NCI-H69 (cell line): ENCODE data around the gene SPINT2.
"Not testable (repeated sequence)": the region's sequence is repeated elsewhere in the genome, so short reads cannot be mapped to it uniquely, and the experiment has no call there.

Source experiments
- DNase-seq: peaks from one replicate; lab custom pipeline; 2025; lab: John Stamatoyannopoulos, UW

The SPINT2 gene

GRCh38 chr19:38264486-38265212, at the start of gene SPINT2:
TSS of gene SPINT2 (plus strand) at chr19:38264573. CDS start at chr19:38264893, 320 bp downstream.
- DNase-seq: no peak

DNA sequence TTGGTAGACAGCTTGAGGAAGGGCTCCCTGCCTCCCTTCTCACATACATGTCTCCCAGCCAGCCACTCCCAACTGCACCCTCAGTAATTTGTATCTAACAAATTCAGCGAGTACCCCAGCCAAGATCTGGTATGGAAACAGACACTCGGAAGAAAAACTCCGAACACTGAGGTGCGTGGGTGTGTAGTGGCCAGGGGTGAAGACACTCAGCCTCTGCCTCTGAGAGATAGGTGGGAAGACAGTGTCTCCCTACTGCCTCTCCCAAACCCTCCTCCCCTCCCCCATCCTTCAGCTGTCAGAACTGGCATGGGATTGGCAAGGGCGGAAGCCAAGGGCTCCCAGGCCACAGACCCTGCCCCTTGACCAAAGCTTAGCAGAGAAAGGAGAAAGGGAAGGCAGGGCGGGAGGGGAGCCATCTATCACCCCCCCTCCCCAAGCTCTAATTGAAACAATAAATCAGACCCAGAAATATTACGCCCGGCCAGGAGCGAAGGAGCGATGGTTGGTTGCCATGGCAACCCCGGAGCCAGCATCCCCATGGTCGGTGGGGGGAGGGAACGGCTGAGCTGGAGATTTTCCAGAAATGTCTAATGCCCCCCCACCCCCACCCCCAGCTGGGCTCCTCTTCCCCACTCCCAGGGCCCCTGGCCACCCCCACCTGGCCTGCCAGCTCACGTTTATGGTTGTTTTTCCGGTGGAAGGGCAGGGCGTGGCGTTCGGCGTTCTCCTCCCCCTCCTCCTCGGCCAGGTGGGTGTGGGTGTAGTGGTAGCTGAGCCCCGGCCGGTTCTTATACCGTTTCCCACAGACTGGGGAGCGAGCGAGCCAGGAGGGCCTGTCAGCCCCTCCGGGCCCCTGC, 47.4 kb upstream of the SPINT2 start:
- no peak for DNase-seq

GRCh38 chr19:38218204-38218603, 46.2 kb upstream of the SPINT2 start:
- DNase-seq: no peak

DNA sequence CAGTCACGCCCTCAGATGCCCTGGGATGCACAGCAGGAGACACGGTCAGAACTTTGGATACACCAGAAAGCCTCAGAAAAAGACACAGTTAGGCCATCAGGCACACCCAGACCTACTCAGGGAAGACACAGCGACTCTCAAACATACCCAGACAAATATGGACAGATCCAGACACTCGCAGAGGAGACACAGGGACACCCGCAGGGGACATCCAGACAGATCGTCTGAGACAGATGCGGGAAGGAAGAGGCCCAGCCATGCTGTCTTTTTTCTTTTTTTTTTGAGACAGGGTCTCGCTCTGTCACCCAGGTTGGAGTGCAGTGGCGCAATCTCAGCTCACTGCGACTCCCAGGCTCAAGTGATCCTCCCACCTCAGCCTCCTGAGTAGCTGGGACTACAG, 45.2 kb upstream of the SPINT2 start:
- DNase-seq: no peak

DNA sequence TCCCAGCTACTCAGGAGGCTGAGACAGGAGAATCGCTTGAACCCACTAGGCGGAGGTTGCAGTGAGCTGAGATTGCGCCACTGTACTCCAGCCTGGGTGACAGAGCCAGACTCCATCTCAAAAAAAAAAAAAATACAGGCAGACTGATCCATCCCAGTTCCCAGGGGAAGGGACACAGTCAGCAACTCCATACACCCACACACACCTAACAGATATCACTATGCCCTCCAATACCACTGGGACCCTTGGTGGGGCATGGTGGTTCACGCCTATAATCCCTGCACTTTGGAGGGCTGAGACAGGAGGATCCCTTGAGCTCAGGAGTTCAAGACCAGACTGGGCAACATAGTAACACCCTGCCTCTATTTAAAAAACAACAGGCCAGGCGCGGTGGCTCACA, 43.0 kb upstream of the SPINT2 start:
- no peak for DNase-seq

- DNase-seq: no peak
Measured at GRCh38 chr19:38221919-38222830, 42.2 kb upstream of the SPINT2 start.

DNA sequence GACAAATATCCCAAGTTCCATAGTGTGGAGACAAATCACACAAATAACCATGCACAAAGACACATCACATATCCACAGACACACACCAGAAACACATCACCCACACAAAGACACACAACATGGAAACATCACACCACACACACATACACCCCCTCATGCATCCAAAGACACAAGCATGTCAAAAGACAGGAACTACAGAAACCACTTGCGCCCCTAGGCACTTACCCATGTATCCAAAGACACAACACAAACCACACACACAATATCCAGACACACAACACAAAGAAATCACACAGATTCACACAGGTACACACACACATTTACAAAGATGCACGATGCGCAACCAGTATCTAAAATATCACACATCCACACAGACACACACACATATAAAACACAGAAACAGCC, 41.3 kb upstream of the SPINT2 start:
- peak; percentile 15 for DNase-seq

GRCh38 chr19:38223617-38224013, 40.8 kb upstream of the SPINT2 start:
- no peak for DNase-seq

DNA sequence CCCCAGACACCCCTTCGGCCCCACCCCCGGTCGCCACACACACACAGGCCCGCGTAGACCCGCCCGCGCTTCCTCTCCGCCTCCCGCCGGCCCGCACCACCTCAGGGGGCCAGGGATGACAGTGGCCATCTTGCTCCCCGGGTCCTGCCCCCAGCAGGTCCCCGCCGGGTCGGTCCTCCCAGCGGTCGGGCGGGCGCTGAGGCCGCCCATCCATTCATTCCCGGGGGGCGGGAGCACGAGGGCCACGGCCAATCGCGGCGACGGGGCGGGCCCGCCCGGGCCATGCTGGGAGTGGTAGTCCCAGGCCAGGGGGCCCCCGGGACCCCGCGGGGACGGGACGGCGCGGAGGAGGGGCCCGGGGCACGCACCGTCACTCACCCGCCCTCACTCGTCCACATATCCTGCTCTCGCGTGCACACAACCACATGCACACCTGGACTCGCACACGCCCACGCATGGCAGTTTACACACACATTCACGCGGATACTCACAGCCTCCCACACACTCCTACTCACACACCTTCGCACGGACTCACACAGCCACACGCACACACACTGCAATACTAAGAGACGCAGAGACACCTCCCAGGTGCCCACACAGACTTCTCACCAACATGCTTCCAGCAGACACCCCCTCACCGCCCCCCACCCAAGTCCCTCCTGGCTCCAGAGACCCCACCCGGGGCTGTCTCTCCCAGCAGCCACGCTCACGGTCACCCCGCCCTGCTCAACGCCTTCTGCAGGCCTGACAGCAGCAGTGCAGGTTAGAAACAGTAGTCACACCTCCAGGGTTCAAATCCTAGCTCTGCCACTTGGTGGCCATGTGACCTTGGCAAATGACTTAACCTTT, 40.1 kb upstream of the SPINT2 start, which contains the start of gene DPF1:
DPF1 (minus strand) TSS at position 209 of the 849 bp plus-strand sequence; CDS start at position 129, 80 bp downstream.
- peak; percentile 97 for DNase-seq

DNA sequence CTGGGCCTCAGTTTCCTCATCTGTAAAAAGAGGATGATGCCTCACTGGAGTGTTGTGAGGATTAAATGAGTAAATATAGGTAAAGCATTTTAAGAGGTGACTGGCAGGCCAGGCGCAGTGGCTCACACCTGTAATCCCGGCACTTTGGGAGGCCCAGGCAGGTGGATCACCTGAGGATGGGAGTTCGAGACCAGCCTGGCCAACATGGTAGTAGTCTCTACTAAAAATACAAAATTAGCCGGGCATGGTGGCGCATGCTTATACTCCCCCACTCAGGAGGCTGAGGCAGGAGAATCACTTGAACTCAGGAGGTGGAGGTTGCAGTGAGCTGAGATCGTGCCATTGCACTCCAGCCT, 39.5 kb upstream of the SPINT2 start:
- DNase-seq: not testable (repeated sequence)

DNA sequence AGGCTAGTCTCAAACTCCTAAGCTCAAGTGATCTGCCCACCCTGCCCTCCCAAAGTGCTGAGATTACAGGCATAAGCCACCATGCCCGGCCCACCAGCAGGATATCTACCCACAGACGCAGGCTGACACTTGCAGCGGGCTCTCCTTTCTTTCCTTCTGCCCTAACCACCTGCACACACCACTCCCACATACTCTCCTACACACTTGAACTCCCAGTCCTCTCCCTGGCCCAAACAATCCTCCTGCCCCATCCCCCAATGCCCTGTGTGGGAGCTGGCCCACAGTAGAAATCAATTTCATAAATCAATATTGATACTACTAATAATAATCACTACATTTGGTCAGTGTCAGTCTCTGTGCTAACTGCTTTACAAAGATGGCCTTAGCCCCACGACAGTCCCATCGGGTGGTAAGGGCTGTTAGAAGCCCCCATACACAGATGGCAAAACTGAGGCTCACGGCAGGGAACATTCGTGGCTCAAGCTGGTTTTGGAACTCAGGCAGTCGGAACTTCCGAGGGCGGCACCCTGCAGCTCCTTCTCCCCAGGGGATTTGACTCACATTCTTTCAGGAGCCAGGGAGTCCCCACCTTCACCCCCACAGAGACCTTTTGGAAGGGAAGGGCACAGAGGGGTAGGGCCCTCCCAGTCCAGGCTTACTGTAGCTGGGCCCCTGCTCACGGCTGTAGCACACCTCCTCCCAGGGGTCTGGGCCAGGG, 36.9 kb upstream of the SPINT2 start:
- DNase-seq: no peak

- peak; percentile 62 for DNase-seq
Measured at GRCh38 chr19:38228005-38228377, 36.4 kb upstream of the SPINT2 start.

DNA sequence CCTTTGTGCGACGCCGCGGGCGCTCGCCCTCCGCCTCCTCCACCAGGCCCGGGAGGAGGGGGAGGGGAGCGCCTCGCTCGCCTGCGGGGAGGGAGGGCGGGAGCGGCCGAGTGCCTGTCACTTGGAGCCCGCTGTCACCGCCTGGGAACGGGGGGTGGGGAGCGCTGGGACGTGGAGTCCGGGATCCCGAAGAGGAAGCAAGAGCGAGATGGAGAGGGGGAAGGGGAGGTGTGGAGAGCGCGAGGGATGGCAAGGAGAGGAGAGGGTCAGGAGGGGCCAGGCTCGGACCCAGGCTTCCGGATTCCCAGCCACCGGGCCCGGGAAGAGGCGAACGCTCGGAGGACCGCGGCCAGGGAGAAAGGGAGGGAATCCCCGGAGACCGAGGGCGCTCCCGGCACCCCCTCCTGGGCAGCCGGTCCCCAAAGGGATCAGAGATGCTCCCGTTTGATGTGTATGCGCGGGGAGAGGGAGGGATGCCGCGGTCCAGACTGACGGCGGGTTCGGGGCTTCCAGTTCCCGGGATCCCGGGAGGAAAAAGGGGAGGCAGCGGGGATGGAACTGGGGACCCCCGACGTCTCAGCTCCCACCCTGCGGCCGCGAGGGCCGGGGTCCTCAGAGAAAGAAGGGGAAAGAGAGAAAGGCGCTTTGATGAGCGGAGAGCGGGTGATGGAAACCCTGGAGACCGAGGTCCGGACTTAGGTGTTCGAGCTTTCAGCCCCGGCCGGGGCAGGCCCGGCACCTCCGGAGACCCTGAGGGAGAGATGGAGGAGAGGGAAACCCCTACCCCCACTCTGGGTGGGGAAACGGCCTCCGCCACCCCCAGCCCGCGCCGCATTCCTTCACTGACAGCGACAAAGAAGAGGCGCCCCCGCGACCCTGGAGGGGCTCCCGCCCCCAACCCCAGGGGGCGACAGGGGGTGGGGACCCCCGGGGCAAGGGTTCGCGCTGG, 35.6 kb upstream of the SPINT2 start:
- DNase-seq: peak; percentile 73

- peak; percentile 97 for DNase-seq
Measured at GRCh38 chr19:38229585-38230073, 34.7 kb upstream of the SPINT2 start.

DNA sequence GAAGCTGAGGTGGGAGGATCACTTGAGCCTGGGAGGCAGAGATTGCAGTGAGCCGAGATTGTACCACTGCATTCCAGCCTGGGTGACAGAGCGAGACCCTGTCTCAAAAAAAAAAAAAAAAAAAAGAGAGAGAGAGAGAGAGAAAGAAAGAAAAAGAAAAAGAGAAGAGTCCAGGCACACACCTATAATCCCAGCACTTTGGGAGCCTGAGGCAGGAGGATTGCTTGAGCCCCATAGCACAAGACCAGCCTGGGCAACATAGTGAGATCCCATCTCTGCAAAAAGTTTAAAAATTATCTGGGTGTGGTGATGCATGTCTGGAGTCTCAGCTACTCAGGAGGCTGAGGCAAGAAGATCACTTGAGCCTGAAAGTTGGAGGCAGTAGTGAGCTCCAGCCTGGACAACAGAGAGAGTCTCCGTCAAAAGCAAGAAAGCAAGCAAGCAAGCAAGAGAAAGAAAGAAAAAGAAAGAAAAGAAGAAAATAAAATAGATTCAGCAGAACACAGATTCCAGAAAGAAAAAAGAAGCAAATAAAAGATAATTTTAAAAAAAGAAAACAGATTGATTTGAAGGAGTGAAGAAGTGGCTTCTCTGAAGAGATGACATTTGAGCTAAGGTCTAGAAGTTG, 33.8 kb upstream of the SPINT2 start:
- DNase-seq: not testable (repeated sequence)

GRCh38 chr19:38231918-38232317, 32.5 kb upstream of the SPINT2 start:
- no peak for DNase-seq

- DNase-seq: peak; percentile 79
Measured at GRCh38 chr19:38233740-38234251, 30.6 kb upstream of the SPINT2 start.

- DNase-seq: no peak
Measured at GRCh38 chr19:38234615-38235014, 29.8 kb upstream of the SPINT2 start.
